GM21367 (cell line): ENCODE measurements around the gene TLR5.
"Not testable (repeated sequence)": the region's sequence is repeated elsewhere in the genome, so short reads cannot be mapped to it uniquely, and the experiment has no call there.

ENCODE experiments used
- ATAC-seq: cut with Tn5 transposase; IDR thresholded peaks from one replicate; pipeline ENCODE4 v1.9.1; 2021; ENCODE audit not compliant: unreplicated experiment

The TLR5 gene, protein sequence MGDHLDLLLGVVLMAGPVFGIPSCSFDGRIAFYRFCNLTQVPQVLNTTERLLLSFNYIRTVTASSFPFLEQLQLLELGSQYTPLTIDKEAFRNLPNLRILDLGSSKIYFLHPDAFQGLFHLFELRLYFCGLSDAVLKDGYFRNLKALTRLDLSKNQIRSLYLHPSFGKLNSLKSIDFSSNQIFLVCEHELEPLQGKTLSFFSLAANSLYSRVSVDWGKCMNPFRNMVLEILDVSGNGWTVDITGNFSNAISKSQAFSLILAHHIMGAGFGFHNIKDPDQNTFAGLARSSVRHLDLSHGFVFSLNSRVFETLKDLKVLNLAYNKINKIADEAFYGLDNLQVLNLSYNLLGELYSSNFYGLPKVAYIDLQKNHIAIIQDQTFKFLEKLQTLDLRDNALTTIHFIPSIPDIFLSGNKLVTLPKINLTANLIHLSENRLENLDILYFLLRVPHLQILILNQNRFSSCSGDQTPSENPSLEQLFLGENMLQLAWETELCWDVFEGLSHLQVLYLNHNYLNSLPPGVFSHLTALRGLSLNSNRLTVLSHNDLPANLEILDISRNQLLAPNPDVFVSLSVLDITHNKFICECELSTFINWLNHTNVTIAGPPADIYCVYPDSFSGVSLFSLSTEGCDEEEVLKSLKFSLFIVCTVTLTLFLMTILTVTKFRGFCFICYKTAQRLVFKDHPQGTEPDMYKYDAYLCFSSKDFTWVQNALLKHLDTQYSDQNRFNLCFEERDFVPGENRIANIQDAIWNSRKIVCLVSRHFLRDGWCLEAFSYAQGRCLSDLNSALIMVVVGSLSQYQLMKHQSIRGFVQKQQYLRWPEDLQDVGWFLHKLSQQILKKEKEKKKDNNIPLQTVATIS

DNA sequence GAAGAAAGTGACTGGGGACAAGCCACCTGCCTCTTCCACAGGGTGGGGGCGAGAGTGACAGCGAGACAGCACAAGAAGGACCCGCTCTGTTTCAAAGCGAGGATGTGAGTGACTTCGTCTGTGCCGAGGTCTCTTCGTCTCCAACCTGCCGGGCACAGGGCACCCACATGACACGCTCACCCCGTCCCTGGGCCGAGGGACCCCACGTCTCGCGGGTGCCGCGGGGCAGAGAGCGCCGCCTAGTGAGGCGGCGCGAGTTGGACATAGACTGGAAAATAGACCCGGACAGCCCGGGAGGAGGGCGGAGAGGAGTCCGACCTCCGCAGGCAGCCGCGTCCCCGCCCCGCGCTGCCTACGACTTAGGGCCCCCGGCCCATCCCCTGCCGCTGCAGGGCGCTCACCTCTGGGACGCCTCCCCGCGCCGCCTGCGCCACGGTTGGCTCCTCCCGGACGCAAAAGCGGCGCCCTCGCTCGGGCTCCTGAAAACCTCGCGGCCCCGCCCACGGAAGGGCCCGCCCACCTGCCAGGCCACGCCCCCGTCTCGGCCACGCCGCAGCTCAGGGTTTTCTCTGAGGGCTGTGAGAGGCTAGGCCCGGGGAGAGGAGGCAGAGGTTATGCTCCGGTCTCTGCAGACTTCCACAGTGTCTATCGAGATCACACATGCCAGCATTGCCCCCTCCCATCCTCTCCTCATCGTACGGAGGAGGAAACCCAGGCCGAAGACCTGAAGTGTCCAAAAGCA is at the start of gene TLR5:
Gene TLR5 (minus strand): TSS at position 454 of the 742 bp plus-strand sequence. CDS start 30,217 bp downstream, outside the sequence.
- peak; percentile 92 for ATAC-seq

DNA sequence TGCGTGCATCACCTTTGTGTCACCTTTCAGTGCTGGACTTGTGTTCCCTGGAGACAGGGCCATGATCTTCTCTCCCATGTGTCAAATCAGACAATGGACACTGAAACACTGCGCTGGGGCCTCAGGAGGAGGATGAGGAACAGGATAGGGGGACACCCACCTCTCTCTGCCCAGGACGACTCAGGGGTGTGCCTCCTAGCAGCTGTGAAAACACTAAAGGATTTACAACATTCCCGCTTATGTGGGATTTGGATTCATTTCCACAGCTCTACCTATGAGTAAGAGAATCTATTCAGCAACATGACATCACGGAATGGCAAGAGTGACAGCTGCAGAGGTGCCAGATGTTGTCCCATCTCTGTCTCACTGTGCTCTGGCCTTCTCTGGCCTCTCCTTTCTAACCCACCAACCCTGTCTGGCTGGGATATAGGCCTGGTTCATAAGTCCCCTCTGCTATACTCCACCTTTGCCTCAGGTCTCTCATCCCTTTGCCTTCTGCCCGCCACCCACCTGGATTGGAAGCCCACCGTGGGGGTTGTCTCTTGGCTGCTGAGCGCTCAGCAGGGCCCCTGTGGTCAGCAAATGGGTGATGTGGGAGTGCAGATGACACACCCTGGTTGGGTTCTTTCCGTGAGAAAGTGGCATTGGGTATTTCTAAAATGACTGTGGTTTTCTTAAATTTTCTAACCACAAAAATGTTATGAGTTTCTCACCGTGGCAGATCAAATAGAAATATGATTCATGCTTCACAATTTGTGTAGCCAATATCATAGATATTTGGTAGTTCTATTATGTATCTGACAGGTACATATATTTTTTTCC is 47.1 kb upstream of the TLR5 start:
- no peak for ATAC-seq

DNA sequence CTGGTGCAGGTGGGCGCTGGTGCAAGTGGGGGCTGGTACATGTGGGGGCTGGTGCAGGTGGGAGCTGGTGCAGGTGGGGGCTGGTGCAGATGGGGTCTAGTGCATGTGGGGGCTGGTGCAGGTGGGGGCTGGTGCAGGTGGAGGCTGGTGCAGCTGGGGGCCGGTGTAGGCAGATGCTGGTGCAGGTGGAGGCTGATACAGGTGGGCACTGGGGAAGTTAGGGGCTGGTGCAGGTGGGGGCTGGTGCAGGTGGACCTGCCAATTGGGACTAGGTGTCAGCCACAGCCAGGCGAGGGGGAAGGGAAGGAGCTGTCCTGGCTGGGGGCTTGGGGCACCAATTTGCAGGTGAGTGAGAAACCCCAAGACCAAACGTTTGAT is 46.5 kb upstream of the TLR5 start:
- no peak for ATAC-seq

DNA sequence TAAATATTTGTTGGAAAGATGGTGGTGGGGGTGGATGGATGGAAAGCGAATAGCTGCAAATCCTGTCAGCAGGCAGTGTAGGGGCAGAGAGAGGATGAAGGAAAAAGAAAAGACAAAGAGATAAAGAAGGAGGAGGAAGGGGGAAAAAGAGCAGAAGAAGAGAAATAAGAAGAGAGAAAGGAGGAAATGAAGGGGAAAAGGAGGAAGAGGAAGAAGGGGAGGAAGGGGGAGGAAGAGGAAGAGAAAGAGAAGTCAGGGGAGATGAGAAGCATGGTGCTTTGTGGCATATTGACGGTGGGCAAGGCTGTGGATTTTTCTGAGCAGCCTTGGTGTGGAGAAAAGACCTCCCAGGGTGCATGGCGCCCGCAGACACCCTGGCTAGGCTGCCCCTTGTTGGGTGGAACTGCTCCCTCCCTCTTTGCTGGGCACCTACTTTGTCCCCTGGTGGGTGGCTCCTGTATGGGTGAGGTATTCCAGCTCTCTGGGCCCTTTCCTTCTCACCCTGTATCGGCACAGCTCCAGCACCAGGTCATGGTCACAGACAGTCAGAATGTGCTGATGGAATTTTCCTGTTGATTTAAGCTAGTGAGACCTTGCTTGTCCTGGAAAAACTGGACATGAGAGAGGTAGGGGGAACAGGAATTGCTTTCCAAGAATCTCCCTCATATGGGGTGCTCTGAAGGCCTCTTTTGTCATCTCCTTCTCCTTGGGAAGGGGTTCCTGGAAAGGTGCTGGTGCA is 45.7 kb upstream of the TLR5 start:
- ATAC-seq = no peak

DNA sequence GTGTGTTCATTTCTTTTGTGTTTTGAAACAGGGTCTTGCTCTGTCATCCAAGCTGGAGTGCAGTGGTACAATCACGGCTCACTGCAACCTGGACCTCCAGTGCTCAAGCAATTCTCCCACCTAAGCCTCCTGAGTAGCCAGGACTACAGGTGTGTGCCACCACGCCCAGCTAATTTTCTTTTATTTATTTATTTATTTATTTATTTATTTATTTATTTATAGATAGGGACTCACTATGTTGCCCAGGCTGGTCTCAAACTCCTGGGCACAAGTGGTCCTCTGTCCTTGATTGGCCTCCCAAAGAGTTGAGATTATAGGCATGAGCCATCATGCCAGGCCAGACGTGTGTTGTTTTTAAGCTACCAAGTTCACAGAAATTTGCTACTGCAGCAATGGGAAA is 43.8 kb upstream of the TLR5 start:
- no peak for ATAC-seq

DNA sequence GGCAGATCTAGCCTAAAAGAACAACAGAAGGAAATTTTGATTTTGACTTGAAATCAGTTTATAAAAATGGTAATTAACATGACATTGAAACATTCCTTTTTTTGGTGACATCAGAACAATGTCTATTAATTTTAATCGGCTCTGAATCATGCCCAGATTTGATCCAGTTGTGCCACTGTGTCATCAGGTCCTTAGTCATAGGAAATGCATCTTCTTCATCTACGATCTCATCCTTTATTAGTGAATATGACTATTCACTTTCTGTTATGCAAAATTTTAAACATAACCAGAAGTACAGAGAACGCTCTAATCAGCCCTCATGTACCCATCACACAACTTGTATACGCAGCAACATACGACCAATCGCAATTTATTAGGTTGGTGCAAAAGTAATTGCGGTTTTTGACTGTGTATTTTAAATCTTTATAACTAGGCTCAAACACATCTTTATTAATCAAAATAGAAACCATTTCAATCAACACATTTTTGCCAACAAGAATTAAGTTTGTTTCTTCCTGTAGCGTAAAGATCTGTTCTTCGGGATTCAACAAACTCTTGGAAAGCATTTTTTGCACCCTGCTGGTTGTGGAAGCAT is 40.3 kb upstream of the TLR5 start:
- ATAC-seq = no peak

DNA sequence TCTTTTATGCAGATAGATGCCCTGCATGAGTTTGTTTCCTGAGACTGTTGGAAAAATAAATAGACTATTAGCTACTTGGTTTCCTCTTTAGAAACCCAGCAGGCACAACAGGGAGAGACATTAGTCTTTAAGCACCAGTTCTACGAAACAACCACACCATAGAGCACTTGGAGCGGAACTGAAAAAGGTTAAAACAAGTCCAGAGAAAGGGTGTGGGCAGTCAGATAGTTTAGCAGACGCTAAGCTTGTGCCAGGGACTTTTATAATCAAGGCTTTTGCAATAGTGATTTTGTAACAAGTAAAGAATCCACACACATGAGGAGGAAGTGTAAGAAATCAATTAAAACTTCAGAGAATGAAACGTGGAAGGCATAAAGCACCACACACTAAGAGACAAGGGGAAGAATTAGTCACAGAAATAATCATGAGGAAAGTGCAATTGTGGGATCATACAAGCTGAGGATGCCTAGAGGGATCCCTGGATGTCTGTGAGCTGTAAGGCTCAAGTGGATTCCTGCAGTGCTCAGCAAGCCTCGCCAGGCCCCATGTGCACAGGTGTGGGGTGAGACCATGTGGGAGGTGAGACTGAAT is 37.8 kb upstream of the TLR5 start:
- ATAC-seq = no peak

DNA sequence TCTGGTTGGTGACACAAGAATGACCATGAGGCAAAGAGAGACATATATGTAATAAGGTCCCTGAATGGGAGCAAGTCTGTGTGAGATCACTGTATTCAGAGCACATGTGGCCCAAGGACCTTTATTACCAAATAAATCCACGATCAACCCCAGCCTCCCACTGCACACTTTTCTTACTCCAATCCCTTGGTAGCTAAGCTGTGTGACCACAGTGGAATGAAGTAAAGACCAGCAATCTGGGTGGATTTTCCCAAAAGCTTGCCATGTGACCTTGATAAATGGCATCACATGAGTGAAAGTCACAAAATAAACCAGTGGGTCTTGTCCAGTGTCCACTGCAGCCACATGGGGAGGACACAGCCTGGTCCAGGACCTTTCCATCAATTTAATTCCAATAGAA is 36.7 kb upstream of the TLR5 start:
- ATAC-seq = no peak

DNA sequence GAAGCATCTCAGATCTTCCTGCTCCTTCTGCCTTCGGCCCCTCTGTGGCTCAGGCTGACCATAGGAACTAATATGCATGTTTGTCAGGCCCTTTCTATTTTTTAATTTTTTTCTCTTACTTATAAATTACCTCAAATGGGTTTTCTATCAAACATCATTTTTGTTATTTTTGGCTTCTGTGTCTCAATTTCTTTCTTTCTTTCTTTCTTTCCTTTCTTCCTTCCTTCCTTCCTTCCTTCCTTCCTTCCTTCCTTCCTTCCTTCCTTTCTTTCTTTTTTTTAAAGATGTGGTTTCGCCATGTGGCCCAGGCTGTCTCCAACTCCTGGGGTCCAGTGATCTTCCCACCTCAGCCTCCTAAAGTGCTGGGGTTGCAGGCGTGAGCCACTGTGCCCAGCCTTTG is 36.2 kb upstream of the TLR5 start:
- no peak for ATAC-seq

DNA sequence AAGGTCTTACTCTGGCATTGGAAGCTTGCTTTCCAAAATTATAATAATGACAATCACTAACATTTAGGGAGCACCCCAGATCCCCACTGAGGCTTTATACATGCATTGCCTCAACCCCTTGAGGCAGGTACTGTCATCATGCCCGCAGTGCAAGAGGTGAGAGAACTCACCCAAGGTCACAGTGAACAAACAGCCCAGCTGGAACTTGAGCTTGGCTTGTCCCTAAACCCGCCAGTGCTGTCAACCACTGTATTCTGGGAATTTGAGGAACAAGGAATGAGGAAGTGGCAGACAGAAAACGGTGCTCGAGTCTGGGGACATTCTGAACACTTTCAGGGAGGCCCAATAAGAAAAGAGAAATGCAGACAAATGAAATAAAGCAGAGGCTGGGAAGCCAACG is 34.6 kb upstream of the TLR5 start:
- no peak for ATAC-seq

DNA sequence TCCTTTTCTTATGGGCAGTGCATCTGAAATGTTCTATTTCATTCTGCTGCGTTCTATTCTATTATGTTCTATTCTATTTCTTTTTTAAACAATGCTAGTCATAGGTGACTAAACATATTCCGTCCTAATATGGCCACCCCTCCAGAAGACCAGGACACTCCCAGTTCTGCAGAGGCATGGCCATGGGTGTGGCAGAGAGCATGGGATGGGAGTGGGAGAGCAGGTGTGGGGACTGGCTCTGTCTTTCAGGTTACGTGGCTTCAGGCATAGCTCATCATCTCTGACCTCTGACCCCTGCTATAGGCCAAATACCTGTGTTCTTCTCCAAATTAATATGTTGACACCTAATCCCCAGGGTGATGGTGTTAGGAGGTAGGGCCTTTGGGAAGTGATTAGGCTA is 33.4 kb upstream of the TLR5 start:
- no peak for ATAC-seq

DNA sequence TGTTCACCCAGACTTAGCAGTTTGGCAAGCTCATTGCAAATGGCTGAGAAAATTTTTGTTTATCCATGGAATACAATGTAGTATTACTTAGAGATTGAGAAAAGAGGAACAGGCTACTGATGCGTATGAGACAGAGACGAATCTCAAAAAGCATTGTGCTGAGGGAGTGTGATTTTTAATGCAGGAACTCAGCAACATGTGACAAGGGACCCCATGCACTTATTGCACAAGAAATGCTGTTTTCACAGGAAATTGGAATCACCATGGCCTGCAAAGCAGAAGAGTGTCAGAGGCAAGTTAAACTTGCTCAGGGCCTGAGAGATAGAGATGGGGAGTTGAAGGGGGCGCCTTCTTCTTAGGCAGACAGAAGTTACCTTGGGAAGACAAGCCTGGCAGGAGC is 32.6 kb upstream of the TLR5 start:
- no peak for ATAC-seq

DNA sequence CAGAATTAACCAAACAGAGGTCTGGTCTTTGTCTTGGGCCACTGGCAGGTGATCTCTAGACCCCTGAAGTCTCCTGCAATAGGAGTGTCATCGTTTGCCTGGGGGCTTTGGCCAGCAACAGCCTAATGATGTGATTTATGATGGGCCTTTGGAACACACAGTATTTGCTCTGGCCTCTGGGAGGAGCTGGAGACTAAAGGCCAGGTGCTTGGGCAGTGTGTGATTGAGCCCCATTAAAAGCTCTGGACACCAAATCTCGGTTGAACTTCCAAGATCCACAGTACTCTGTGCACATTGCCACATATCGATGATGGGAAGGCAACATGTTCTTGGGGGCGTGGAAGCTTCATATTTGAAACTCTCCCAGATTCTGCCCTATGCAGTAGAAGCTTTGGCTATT is 32.0 kb upstream of the TLR5 start:
- ATAC-seq = no peak

DNA sequence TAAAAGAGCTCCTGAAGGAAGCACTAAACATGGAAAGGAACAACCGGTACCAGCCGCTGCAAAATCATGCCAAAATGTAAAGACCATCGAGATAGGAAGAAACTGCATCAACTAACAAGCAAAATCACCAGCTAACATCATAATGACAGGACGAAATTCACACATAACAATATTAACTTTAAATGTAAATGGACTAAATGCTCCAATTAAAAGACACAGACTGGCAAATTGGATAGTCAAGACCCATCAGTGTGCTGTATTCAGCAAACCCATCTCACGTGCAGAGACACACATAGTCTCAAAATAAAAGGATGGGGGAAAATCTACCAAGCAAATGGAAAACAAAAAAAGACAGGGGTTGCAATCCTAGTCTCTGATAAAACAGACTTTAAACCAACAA is 26.4 kb upstream of the TLR5 start:
- ATAC-seq = not testable (repeated sequence)

DNA sequence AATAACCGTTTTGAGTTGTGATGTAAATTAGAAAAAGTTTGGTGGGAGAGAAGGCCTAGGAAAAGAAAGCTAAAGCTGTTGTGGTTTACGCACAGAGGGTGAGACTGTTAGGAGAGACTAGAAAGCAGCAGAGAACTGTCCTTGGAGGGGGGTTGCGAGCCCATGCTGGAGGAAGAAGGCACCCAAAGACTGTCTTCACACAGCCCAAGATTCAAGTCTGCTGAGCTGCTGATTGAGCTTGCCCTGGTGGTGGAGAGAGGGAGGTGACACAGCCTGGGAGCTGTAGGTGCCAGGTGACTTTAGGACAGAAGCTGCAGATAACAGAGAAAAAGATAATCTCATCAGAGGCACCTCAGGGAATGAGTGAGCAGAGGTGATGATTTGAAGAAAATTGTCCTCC is 18.3 kb upstream of the TLR5 start:
- no peak for ATAC-seq

DNA sequence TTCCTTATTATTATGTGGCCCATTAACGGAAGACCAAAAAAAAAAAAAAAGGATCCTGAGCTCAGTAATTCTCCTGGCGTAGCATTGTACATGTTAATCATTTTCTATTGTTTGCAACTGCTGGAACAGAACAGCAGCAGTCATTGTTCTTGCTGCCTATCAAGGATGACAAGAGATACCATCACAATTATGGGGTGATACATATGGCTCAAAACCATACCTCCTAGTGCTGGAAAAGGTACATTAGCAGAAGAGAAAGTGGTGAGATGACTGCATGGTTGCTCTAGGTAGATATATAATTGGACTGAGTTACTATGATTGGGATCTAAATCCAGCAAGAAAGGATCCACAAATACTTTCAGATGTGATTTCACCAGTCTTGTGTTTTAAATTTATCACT is 13.3 kb upstream of the TLR5 start:
- ATAC-seq = no peak

DNA sequence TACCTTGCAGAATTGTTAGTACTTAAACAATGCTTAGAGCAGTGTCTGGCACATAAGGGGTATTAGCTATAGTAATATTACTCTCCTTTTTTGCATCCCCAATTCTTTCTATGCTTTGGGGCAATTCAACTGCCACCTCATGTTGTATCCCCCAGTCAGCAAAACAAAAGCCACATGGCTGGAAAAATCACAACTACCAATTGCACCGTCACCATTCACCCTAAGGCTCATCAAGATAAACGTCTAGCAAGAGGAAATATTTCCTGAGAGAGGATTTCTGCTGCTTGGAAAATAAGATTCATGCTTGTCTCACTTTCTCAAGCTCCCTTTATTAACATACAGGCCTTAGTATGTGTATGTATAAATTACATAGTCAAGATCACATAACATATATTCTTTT is 12.1 kb upstream of the TLR5 start:
- ATAC-seq = no peak

DNA sequence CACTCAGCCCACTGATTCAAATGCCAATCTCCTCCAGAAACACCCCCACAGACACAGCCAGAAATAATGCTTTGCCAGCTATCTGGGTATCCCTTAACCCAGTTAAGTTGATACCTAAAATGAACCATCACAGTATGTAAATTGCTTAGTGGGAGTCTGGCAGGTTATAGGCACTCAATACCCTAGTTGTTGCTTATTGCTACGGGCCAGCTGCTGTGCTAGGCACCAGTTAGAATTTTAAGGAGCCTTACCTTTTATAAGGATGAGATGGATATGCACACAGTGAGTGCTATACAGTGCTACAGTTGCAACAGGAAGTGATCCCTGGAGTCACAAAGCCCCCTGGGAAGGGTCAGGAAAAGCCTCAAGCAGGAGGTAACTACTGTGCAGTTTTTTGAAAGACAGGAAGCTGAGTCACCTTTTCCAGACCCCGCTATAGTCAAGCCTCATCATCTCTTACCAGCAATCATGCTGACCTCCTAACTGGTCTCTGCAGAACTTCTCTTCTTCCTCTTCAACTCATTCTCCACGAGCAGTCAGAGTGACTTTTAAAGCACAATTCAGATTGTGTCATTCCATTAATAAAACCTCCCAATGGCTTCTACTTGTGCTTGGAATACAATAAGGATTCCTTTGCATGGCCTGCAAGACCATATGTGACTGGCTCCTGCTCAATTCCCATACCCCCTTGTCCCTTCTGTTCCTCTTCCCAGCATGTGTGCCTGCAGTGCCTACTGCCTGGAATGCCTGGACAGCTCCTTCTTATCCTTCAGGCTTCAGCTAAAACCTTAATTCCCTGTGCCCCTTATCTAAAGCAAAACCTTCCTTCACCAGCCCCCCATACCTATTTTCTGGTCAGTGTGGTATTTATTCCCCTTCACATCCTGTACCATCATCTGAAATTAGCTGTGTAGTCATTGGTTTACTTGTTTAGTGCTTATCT is 10.4 kb upstream of the TLR5 start:
- ATAC-seq = no peak
